Brain microvascular endothelial cell (primary cell): Measurements from ENCODE around the gene ADARB2.

Experiments used
- DNase-seq: peaks from one replicate; pipeline ENCODE4 v3.0.0-alpha.2; 2020
- H3K27ac ChIP-seq: fragments of 250-450 bp; sonication (Bioruptor Pico); 2 replicates; pipeline ENCODE4 v1.5.1; 2020; ENCODE audit warnings: mild to moderate bottlenecking, moderate library complexity
- H3K27me3 ChIP-seq: fragments of 250-450 bp; sonication (Bioruptor Pico); replicated peaks from 2 replicates; pipeline ENCODE4 v1.5.1; 2020; ENCODE audit warnings: mild to moderate bottlenecking
- H3K36me3 ChIP-seq: fragments of 250-450 bp; sonication (Bioruptor Pico); replicated peaks from 2 replicates; pipeline ENCODE4 v1.5.1; 2020; ENCODE audit warnings: mild to moderate bottlenecking
- H3K4me3 ChIP-seq: 2 replicates; pipeline ENCODE4 v1.5.1; 2011; ENCODE audit warnings: low read depth, mild to moderate bottlenecking, control low read depth, low read length, moderate library complexity
- CTCF ChIP-seq: IDR thresholded peaks from 2 replicates; pipeline ENCODE4 v1.5.1; 2011; ENCODE audit warnings: low read depth, mild to moderate bottlenecking, moderate library complexity, low read length, control low read depth, inconsistent platforms; ENCODE audit errors: missing control alignments
- in situ Hi-C: cut with HindIII; loops from 2 replicates; pipeline ENCODE4 v1.10.0; 2017; ENCODE audit warnings: low sequenced_read_pairs, low pct_ligation_motif_present

ADARB2 gene

GRCh38 chr10:1629326-1630198 lies 107.8 kb downstream of the ADARB2 start:
- TF ChIP-seq CTCF, result no peak
- no peak for DNase-seq
- in situ Hi-C loops, result no loop called here
- Histone ChIP-seq H3K27ac (no peak overlapping the region), H3K4me3 (no peak overlapping the region), H3K27me3 (no peaks in the 10 kb centered on the region), H3K36me3 (no peaks in the 10 kb centered on the region)

GRCh38 chr10:1628757-1629156 lies 108.6 kb downstream of the ADARB2 start:
- H3K27ac ChIP-seq, result no peak overlapping the region
- no peak for DNase-seq
- no peak overlapping the region for H3K4me3 ChIP-seq
- H3K27me3 ChIP-seq, result no peaks in the 10 kb centered on the region
- no peaks in the 10 kb centered on the region for H3K36me3 ChIP-seq
- in situ Hi-C loops, result no loop called here
- no peak for TF ChIP-seq CTCF

- Histone ChIP-seq H3K27ac (no peak overlapping the region), H3K27me3 (no peaks in the 10 kb centered on the region), H3K4me3 (no peak overlapping the region), H3K36me3 (no peaks in the 10 kb centered on the region)
- no peak for TF ChIP-seq CTCF
- in situ Hi-C loops, result no loop called here
- no peak for DNase-seq
Observed at GRCh38 chr10:1627945-1628344, 109.4 kb downstream of the ADARB2 start.

- in situ Hi-C loops, result no loop called here
- H3K36me3 ChIP-seq, result no peaks in the 10 kb centered on the region
- H3K4me3 ChIP-seq, result no peak overlapping the region
- TF ChIP-seq CTCF, result no peak
- H3K27ac ChIP-seq, result no peak overlapping the region
- no peaks in the 10 kb centered on the region for H3K27me3 ChIP-seq
- DNase-seq, result no peak
Observed at GRCh38 chr10:1626835-1627234, 110.5 kb downstream of the ADARB2 start.

GRCh38 chr10:1626410-1626809 lies 110.9 kb downstream of the ADARB2 start:
- in situ Hi-C loops, result no loop called here
- no peak overlapping the region for H3K27ac ChIP-seq
- H3K27me3 ChIP-seq, result no peaks in the 10 kb centered on the region
- H3K4me3 ChIP-seq, result no peak overlapping the region
- H3K36me3 ChIP-seq, result no peaks in the 10 kb centered on the region
- no peak for TF ChIP-seq CTCF
- DNase-seq, result no peak

GRCh38 chr10:1625731-1626130 lies 111.6 kb downstream of the ADARB2 start:
- TF ChIP-seq CTCF, result no peak
- DNase-seq, result no peak
- Histone ChIP-seq H3K27me3 (no peaks in the 10 kb centered on the region), H3K27ac (no peak overlapping the region), H3K36me3 (no peaks in the 10 kb centered on the region), H3K4me3 (no peak overlapping the region)
- in situ Hi-C loops, result no loop called here
